Erythroblast (primary cell): Measurements from ENCODE around the gene ARMC9.

ENCODE experiments used
- GATA1 ChIP-seq: IDR thresholded peaks from 2 replicates; pipeline ENCODE4 v1.6.1; 2011; ENCODE audit warnings: low read depth, mild to moderate bottlenecking, control low read depth, low read length, moderate library complexity
- POLR2A ChIP-seq: IDR thresholded peaks from 2 replicates; pipeline ENCODE4 v1.6.1; 2011; ENCODE audit warnings: mild to moderate bottlenecking, low read length

DNA sequence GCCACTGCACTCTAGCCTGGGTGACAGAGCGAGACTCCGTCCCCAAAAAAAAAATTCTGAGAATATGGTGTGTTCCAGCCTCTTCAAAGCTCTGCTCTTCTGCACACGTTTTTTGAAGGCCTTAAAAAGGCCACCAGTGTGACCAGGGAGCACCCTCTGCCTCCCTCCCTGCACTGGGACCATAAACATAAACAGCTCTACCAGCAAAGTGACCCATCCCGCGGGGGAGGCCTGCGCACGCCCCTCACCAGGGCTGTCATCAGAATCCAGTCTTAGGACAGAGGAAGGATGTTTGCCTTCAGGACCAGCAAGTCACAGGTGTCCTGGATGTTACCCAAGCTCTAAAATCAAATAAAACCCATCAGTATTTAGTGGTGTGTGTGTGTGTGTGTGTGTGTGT, 173.9 kb downstream of the ARMC9 start:
- TF ChIP-seq POLR2A (no peak), GATA1 (no peak)
